NCI-H446 (cell line): Measurements from ENCODE around the gene IL22.

Experiments used
- DNase-seq, 2 experiments: peaks; one replicate each; lab custom pipeline; 2025; lab: John Stamatoyannopoulos, UW

Gene IL22

GRCh38 chr12:68253504-68253903 is at the start of gene IL22:
Gene IL22 (minus strand): TSS chr12:68253604. CDS start chr12:68253448, 156 bp downstream.
- DNase-seq = no peak

- no peak for DNase-seq
Measured at GRCh38 chr12:68297929-68298328, 44.5 kb upstream of the IL22 start.

GRCh38 chr12:68294251-68294650 is 40.8 kb upstream of the IL22 start:
- DNase-seq = no peak

- no peak for DNase-seq
Measured at GRCh38 chr12:68293347-68293746, 39.9 kb upstream of the IL22 start.

- no peak for DNase-seq
Measured at GRCh38 chr12:68292151-68292943, 38.9 kb upstream of the IL22 start.

GRCh38 chr12:68291396-68292036 is 38.1 kb upstream of the IL22 start:
- DNase-seq = no peak

GRCh38 chr12:68290126-68290525 is 36.7 kb upstream of the IL22 start:
- DNase-seq = no peak

GRCh38 chr12:68287106-68287505 is 33.7 kb upstream of the IL22 start:
- DNase-seq = no peak

- no peak for DNase-seq
Measured at GRCh38 chr12:68286396-68286795, 33.0 kb upstream of the IL22 start.

GRCh38 chr12:68285541-68285940 is 32.1 kb upstream of the IL22 start:
- no peak for DNase-seq

GRCh38 chr12:68281322-68282077 is 28.1 kb upstream of the IL22 start:
- no peak for DNase-seq

- DNase-seq = no peak
Measured at GRCh38 chr12:68280240-68280639, 26.8 kb upstream of the IL22 start.

- DNase-seq = no peak
Measured at GRCh38 chr12:68279227-68280054, 26.0 kb upstream of the IL22 start.

- no peak for DNase-seq
Measured at GRCh38 chr12:68276402-68276930, 23.1 kb upstream of the IL22 start.

- DNase-seq = no peak
Measured at GRCh38 chr12:68272732-68273131, 19.3 kb upstream of the IL22 start.

- no peak for DNase-seq
Measured at GRCh38 chr12:68271346-68271745, 17.9 kb upstream of the IL22 start.

GRCh38 chr12:68270358-68270757 is 17.0 kb upstream of the IL22 start:
- DNase-seq = no peak

- no peak for DNase-seq
Measured at GRCh38 chr12:68269779-68270178, 16.4 kb upstream of the IL22 start.

- DNase-seq = no peak
Measured at GRCh38 chr12:68268967-68269366, 15.6 kb upstream of the IL22 start.

- DNase-seq = no peak
Measured at GRCh38 chr12:68267892-68268396, 14.5 kb upstream of the IL22 start.

GRCh38 chr12:68264857-68265256 is 11.5 kb upstream of the IL22 start:
- DNase-seq = no peak
